Measurements from ENCODE around the gene AGAP2.

The AGAP2 gene

GRCh38 chr12:57759360-57759980 is 20.9 kb upstream of the AGAP2 start:
- DNase-seq (ENCODE audit: extremely low spot score), result no peak
- TF ChIP-seq, protein P1, sequence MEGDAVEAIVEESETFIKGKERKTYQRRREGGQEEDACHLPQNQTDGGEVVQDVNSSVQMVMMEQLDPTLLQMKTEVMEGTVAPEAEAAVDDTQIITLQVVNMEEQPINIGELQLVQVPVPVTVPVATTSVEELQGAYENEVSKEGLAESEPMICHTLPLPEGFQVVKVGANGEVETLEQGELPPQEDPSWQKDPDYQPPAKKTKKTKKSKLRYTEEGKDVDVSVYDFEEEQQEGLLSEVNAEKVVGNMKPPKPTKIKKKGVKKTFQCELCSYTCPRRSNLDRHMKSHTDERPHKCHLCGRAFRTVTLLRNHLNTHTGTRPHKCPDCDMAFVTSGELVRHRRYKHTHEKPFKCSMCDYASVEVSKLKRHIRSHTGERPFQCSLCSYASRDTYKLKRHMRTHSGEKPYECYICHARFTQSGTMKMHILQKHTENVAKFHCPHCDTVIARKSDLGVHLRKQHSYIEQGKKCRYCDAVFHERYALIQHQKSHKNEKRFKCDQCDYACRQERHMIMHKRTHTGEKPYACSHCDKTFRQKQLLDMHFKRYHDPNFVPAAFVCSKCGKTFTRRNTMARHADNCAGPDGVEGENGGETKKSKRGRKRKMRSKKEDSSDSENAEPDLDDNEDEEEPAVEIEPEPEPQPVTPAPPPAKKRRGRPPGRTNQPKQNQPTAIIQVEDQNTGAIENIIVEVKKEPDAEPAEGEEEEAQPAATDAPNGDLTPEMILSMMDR (IDR thresholded peaks at IDR 0.05; ENCODE audit: control extremely low read depth, extremely low read depth, low read depth, missing control alignments), result peak; percentile 46
- ChIA-PET POLR2A (no interaction called here), CTCF (interaction anchor here (0.6 to 2.3 kb wide), 12 partner anchors 8 to 176 kb away, joined by 3 to 12 read pairs (median 4); partner anchors contain the start of genes CYP27B1 and TSPAN31)

DNA sequence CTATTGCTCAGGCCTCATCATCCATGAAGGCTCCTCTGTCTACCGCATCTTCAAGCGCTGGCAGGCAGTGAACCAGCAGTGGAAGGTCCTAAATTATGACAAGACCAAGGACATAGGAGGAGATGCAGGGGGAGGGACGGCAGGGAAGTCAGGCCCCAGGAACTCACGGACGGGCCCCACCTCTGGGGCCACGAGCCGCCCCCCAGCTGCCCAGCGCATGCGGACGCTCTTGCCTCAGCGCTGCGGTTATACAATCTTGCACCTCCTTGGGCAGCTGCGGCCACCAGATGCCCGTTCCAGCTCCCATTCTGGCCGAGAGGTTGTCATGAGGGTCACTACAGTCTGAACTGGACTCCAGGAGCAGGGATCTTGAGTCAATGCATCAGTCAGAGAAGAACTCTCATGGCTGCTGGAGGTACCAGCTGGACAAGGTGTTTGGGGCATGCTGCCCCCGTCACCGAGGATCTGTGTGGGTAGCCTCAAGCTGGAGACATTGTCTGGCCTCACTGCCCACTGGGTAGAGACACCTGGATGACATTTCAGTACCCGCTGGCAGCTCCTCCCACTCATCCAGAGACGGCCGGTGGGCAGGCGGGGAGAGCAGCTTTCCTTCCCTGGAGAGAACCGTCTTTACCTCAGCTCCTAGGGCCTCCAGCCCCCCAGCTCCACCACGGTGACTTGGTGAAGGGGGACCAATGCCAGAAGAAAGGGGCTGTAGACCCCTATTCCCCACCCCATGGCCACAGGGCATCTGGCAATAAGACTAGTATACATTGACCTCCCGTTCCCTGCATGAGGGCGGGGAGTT is 20.2 kb upstream of the AGAP2 start:
- TF ChIP-seq, protein P1 (IDR thresholded peaks at IDR 0.05; ENCODE audit: control extremely low read depth, extremely low read depth, low read depth, missing control alignments), result no peak
- ChIA-PET POLR2A (no interaction called here), CTCF (interaction anchor here (0.7 to 2.3 kb wide), 12 partner anchors 9 to 146 kb away, joined by 3 to 12 read pairs (median 4); partner anchors contain the start of genes CYP27B1, EEF1AKMT3, METTL1 and TSPAN31)
- DNase-seq (ENCODE audit: extremely low spot score), result no peak

- DNase-seq (ENCODE audit: extremely low spot score), result no peak
- ChIA-PET CTCF (interaction anchor here (2.2 to 2.4 kb wide), 3 partner anchors 10 to 45 kb away, joined by 8 to 61 read pairs (median 20); partner anchors contain the start of genes CYP27B1, EEF1AKMT3 and METTL1), POLR2A (no interaction called here)
- TF ChIP-seq, protein P1 (IDR thresholded peaks at IDR 0.05; ENCODE audit: control extremely low read depth, extremely low read depth, low read depth, missing control alignments), result no peak
Observed at GRCh38 chr12:57757771-57758170, 19.2 kb upstream of the AGAP2 start.

DNA sequence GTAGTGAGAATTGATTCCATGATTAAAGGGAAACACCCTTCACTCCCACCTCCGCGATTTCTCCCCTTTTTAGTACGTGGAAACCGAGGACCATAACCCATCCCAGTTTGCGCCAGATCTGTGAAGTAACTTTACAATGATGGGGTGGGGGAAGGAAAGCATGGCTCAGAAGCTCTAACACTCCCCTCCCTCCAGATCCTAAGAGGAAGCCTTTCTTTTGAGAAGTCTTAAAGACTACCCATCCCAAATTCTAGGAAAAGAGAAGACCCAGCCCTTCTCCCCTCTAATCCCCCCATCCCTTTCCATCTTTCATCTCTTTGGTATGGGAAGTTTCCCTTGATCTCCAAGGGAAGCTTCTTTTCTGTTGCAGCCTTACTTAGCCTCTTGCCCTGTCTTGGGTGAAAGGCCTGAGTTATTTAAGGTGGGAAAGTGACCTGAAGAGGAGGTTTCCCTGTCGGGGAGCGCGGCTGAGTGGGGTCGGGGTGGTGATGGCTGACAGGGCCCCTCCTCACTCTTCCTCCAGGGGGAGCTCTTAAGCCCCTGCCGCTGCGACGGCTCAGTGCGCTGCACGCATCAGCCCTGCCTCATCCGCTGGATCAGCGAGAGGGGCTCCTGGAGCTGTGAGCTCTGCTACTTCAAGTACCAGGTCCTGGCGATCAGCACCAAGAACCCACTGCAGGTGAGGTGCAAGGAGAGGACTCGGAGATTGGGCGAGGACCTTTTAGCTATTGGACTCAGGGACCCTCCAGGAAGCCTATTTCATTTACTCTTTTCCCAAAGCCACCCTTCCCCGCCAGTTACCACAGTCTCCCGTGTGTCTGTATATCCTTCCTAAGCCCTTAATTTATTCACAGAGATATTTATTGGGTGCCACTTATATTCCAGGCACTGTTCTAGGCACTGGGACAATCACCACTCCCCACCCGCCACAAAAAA is 18.1 kb upstream of the AGAP2 start:
- ChIA-PET POLR2A (no interaction called here), CTCF (interaction anchor here (0.6 to 2.4 kb wide), 36 partner anchors 8 to 517 kb away, joined by 3 to 61 read pairs (median 5); partner anchors contain the start of genes AVIL, B4GALNT1, CYP27B1 and EEF1AKMT3)
- TF ChIP-seq, protein P1 (IDR thresholded peaks at IDR 0.05; ENCODE audit: control extremely low read depth, extremely low read depth, low read depth, missing control alignments), result peak; percentile 86
- peak; percentile 84 for DNase-seq (ENCODE audit: extremely low spot score)

DNA sequence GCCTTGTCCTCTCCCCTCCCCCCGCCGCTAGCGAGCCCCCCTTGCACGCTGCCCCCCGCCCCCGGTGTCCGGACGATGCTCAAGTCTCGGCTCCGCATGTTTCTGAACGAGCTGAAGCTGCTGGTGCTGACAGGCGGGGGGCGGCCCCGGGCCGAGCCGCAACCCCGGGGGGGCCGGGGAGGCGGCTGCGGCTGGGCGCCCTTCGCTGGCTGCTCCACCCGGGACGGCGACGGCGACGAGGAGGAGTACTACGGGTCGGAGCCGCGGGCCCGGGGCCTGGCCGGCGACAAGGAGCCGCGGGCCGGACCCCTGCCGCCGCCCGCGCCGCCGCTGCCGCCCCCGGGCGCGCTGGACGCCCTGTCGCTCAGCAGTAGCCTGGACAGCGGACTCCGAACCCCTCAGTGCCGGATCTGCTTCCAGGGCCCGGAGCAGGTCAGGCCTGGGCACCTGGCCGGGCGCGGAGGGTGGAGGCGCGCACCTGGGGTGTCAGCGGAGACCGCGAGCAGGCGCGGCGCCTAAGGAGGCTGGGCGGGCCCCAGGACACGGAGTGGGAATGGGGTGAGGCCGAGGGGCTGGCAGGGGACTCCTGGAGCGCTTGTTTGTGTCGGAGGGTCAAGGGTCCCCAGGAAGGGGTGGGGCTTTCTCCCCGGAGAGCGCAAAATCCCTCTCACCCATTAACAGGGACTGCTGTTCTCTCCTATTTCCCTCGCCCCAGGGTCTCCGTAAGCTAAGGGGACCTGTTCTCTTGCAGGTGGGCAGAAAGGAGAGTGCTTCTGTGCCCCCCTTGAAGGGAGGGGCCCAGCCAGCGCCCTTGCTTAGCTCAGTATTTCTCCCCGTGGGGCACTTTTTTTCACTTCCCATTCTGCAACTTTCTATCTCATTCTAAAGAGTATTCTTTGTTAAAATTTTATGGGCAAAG is 17.2 kb upstream of the AGAP2 start:
- DNase-seq (ENCODE audit: extremely low spot score), result no peak
- POLR2A ChIA-PET, result no interaction called here
- TF ChIP-seq, protein P1 (IDR thresholded peaks at IDR 0.05; ENCODE audit: control extremely low read depth, extremely low read depth, low read depth, missing control alignments), result no peak
- CTCF ChIA-PET, result interaction anchor here (0.7 to 2.4 kb wide), 31 partner anchors 8 to 297 kb away, joined by 3 to 61 read pairs (median 5); partner anchors contain the start of genes AVIL, CYP27B1, EEF1AKMT3 and GLI1
